ENCODE data around the gene PDSS1. TPM values are rescaled to one million over a fixed set of nuclear protein-coding genes. Genes with fewer than 3 reads are reported as not detected.
"Not testable (repeated sequence)": the region's sequence is repeated elsewhere in the genome, so short reads cannot be mapped to it uniquely, and the experiment has no call there.

The PDSS1 gene
- total and polyA plus RNA-seq, 4 donors = 8.3 to 16.8 (median 10.6) TPM

- DNase-seq (no peak), ATAC-seq (ENCODE audit: insufficient read depth, low FRiP score) (no peak)
- H3K27me3 ChIP-seq (ENCODE audit: control insufficient read depth in 3 of 3, insufficient read depth in 3 of 3, low read length in 2 of 3) = peaks cover 0 to 2% (median 0%) of the 10 kb centered on the region in 3 donors
- no peak overlapping the region for H3K4me3 ChIP-seq
- H3K9me3 ChIP-seq (ENCODE audit: control insufficient read depth in 4 of 4, insufficient read depth in 3 of 4, low read length in 3 of 4) = no peaks in the 10 kb centered on the region
- no peaks in the 10 kb centered on the region for H3K4me1 ChIP-seq (ENCODE audit: control insufficient read depth in 5 of 5, insufficient read depth in 5 of 5, low read length in 5 of 5)
- no peak overlapping the region for H3K27ac ChIP-seq (ENCODE audit: low read depth in 1 of 2, low read length in 1 of 2)
- no peak overlapping the region for H3K9ac ChIP-seq (ENCODE audit: insufficient read depth in 1 of 2, low read length in 2 of 2)
- 80 to 87% methylated on average over 3 of the region's 3 CpGs for WGBS, 2 donors
- no peaks in the 10 kb centered on the region for H3K36me3 ChIP-seq (ENCODE audit: control insufficient read depth in 4 of 4, insufficient read depth in 4 of 4, low read length in 4 of 4)
- no peak for TF ChIP-seq CTCF (IDR thresholded peaks at IDR 0.05; ENCODE audit: control extremely low read depth, extremely low read depth)
Measured at GRCh38 chr10:26685441-26685840, 12.1 kb upstream of the PDSS1 start.

- H3K9ac ChIP-seq (ENCODE audit: insufficient read depth in 1 of 2, low read length in 2 of 2) = no peak overlapping the region
- no peak overlapping the region for H3K27ac ChIP-seq (ENCODE audit: low read depth in 1 of 2, low read length in 1 of 2)
- H3K4me1 ChIP-seq (ENCODE audit: control insufficient read depth in 5 of 5, insufficient read depth in 5 of 5, low read length in 5 of 5) = no peaks in the 10 kb centered on the region
- peaks cover 0 to 12% (median 2%) of the 10 kb centered on the region in 3 donors for H3K27me3 ChIP-seq (ENCODE audit: control insufficient read depth in 3 of 3, insufficient read depth in 3 of 3, low read length in 2 of 3)
- TF ChIP-seq CTCF (IDR thresholded peaks at IDR 0.05; ENCODE audit: control extremely low read depth, extremely low read depth) = no peak
- no peak for DNase-seq
- no peaks in the 10 kb centered on the region for H3K36me3 ChIP-seq (ENCODE audit: control insufficient read depth in 4 of 4, insufficient read depth in 4 of 4, low read length in 4 of 4)
- no peak overlapping the region for H3K4me3 ChIP-seq
- no peak for ATAC-seq (ENCODE audit: insufficient read depth, low FRiP score)
- 90 to 95% methylated on average over 4 of the region's 4 CpGs for WGBS, 2 donors
- peaks cover 0 to 2% (median 0%) of the 10 kb centered on the region in 4 donors for H3K9me3 ChIP-seq (ENCODE audit: control insufficient read depth in 4 of 4, insufficient read depth in 3 of 4, low read length in 3 of 4)
Measured at GRCh38 chr10:26689399-26689798, 8.1 kb upstream of the PDSS1 start.

GRCh38 chr10:26690731-26691475, 6.6 kb upstream of the PDSS1 start:
- no peak overlapping the region for H3K4me3 ChIP-seq
- no peak for TF ChIP-seq CTCF (IDR thresholded peaks at IDR 0.05; ENCODE audit: control extremely low read depth, extremely low read depth)
- H3K27ac ChIP-seq (ENCODE audit: low read depth in 1 of 2, low read length in 1 of 2) = no peak overlapping the region
- H3K9me3 ChIP-seq (ENCODE audit: control insufficient read depth in 4 of 4, insufficient read depth in 3 of 4, low read length in 3 of 4) = peaks cover 0 to 2% (median 0%) of the 10 kb centered on the region in 4 donors
- ATAC-seq (ENCODE audit: insufficient read depth, low FRiP score) = no peak
- H3K9ac ChIP-seq (ENCODE audit: insufficient read depth in 1 of 2, low read length in 2 of 2) = no peak overlapping the region
- H3K27me3 ChIP-seq (ENCODE audit: control insufficient read depth in 3 of 3, insufficient read depth in 3 of 3, low read length in 2 of 3) = peaks cover 0 to 16% (median 2%) of the 10 kb centered on the region in 3 donors
- no peak for DNase-seq
- H3K36me3 ChIP-seq (ENCODE audit: control insufficient read depth in 4 of 4, insufficient read depth in 4 of 4, low read length in 4 of 4) = no peaks in the 10 kb centered on the region
- whole genome bisulfite sequencing, 2 donors = 40 to 46% methylated on average over 6 of the region's 6 CpGs
- no peaks in the 10 kb centered on the region for H3K4me1 ChIP-seq (ENCODE audit: control insufficient read depth in 5 of 5, insufficient read depth in 5 of 5, low read length in 5 of 5)

GRCh38 chr10:26694536-26694935, 3.0 kb upstream of the PDSS1 start:
- H3K4me3 ChIP-seq; H3K36me3 ChIP-seq (ENCODE audit: control insufficient read depth in 4 of 4, insufficient read depth in 4 of 4, low read length in 4 of 4); H3K9me3 ChIP-seq (ENCODE audit: control insufficient read depth in 4 of 4, insufficient read depth in 3 of 4, low read length in 3 of 4); DNase-seq; ATAC-seq (ENCODE audit: insufficient read depth, low FRiP score); H3K27ac ChIP-seq (ENCODE audit: low read depth in 1 of 2, low read length in 1 of 2); H3K4me1 ChIP-seq (ENCODE audit: control insufficient read depth in 5 of 5, insufficient read depth in 5 of 5, low read length in 5 of 5); H3K9ac ChIP-seq (ENCODE audit: insufficient read depth in 1 of 2, low read length in 2 of 2): not testable (repeated sequence)
- peaks cover 0 to 14% (median 2%) of the 10 kb centered on the region in 3 donors for H3K27me3 ChIP-seq (ENCODE audit: control insufficient read depth in 3 of 3, insufficient read depth in 3 of 3, low read length in 2 of 3)
- 82 to 89% methylated on average over 4 of the region's 4 CpGs for WGBS, 2 donors
